ENCODE data around the gene R3HDM4. TPM values are rescaled to one million over a fixed set of nuclear protein-coding genes. Genes with fewer than 3 reads are reported as not detected.

R3HDM4 gene
- total RNA-seq, 1 experiment from 2014 or later = 55.8 TPM

DNA sequence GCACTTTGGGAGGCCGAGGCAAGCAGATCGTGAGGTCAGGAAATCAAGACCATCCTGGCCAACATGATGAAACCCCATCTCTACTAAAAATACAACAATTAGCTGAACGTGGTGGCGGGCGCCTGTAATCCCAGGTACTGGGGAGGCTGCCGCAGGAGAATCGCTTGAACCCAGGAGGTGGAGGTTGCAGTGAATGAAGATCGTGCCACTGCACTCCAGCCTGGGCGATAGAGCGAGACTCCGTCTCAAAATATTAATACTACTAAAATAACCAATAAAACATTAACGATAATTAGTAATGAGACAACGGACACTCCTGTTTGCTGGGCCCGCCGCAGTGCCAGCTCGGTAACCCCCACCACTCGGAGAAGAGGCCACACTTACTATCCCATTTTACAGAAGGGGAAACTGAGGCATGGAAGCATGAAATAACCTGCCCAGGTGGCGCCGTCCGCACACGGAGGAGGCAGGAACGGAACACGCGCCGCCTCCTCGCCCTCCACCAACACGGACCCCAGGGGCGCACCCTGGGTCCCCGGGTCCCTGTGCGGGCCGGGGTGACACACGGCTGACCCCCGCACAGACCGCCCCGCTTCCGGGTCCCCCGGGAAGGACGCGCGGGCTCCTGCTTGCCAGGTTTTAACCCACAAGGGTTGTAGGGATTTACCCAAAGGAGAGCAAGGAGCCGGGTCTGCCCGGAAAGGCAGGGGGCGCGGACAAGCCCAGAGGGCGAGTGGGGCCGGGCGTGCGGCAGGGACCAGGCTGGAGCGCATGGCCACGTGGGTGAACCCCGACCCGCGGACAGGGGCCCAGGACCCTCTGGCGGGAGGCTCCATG, 1.6 kb downstream of the R3HDM4 start:
- H3K36me3 ChIP-seq (ENCODE audit: low read depth) = no peaks in the 10 kb centered on the region
- peaks cover 45% of the 10 kb centered on the region; the same call in 1 of the 2 replicates for H3F3A ChIP-seq (ENCODE audit: insufficient read depth, low read depth)
- intact Hi-C loops (cut with micrococcal nuclease; ENCODE audit: unreplicated experiment) = no loop called here
- no peak overlapping the region for H3K27ac ChIP-seq
- ChIA-PET POLR2A (ENCODE audit: unreplicated experiment) (no interaction called here), CTCF (no interaction called here)
- peaks cover 20% of the 10 kb centered on the region for H3K4me1 ChIP-seq (replicated peaks; ENCODE audit: insufficient read depth)
- peaks cover 6% of the 10 kb centered on the region; the same call in 1 of the 2 replicates for H4K20me1 ChIP-seq (ENCODE audit: insufficient read depth)
- DNase-seq = no peak
- no peak overlapping the region for H2AFZ ChIP-seq
- no TSS peak for BruUV-seq (replicated peaks)
- TF ChIP-seq, protein P1, sequence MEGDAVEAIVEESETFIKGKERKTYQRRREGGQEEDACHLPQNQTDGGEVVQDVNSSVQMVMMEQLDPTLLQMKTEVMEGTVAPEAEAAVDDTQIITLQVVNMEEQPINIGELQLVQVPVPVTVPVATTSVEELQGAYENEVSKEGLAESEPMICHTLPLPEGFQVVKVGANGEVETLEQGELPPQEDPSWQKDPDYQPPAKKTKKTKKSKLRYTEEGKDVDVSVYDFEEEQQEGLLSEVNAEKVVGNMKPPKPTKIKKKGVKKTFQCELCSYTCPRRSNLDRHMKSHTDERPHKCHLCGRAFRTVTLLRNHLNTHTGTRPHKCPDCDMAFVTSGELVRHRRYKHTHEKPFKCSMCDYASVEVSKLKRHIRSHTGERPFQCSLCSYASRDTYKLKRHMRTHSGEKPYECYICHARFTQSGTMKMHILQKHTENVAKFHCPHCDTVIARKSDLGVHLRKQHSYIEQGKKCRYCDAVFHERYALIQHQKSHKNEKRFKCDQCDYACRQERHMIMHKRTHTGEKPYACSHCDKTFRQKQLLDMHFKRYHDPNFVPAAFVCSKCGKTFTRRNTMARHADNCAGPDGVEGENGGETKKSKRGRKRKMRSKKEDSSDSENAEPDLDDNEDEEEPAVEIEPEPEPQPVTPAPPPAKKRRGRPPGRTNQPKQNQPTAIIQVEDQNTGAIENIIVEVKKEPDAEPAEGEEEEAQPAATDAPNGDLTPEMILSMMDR (conservative IDR thresholded peaks at IDR 0.05) = no peak
- no peak for TF ChIP-seq EZH2 (IDR thresholded peaks at IDR 0.05; ENCODE audit: low read depth)
- peaks cover 46% of the 10 kb centered on the region for H3K79me2 ChIP-seq (ENCODE audit: low read depth)
- H3K4me2 ChIP-seq = no peak overlapping the region
- H3K9me3 ChIP-seq (ENCODE audit: insufficient read depth, low read depth) = no peaks in the 10 kb centered on the region
- no peak overlapping the region for H3K4me3 ChIP-seq
- no peaks in the 10 kb centered on the region for H3K9me2 ChIP-seq (ENCODE audit: insufficient read depth)
- H3K27me3 ChIP-seq (ENCODE audit: insufficient read depth, low read depth) = no peaks in the 10 kb centered on the region

DNA sequence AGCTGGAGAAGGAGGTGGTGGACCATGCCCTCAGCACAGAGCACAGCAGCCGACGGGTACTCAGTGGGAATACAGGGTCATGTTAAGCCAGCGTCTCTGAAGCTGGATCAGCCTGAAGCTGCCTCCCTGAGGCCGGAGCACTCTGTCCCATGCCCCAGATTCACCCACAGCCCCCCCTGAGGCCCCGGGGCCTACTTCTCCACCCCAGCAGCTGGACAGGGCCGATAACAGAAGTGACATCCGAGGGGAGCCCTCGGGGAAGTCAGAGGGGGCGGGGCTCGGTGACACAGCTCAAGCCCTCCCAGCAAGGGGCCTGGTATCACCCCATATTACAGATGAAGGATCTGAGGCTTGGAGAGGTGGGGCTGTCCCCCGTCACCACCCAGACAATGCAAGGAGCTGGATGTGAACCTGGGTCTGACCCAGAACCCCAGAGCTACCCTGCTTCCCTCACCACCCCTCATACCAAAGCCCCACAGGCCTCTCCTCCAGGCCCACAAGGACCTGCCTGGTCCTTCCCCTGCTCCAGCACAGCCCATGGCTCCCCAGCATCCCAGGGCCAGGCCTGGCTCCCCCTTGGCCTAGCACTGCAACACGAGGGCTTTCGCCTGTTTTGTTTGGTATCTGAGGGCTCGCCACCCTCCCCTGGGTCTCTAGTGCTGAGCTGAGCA, 5.7 kb downstream of the R3HDM4 start:
- Histone ChIP-seq H3K4me2 (no peak overlapping the region), H2AFZ (no peak overlapping the region), H3K27me3 (ENCODE audit: insufficient read depth, low read depth) (no peaks in the 10 kb centered on the region), H3K4me3 (no peak overlapping the region), H3F3A (ENCODE audit: insufficient read depth, low read depth) (peaks cover 30% of the 10 kb centered on the region; the same call in 1 of the 2 replicates), H3K27ac (no peak overlapping the region), H4K20me1 (ENCODE audit: insufficient read depth) (peaks cover 31% of the 10 kb centered on the region; the same call in 1 of the 2 replicates), H3K9me3 (ENCODE audit: insufficient read depth, low read depth) (no peaks in the 10 kb centered on the region), H3K79me2 (ENCODE audit: low read depth) (peaks cover 47% of the 10 kb centered on the region), H3K9me2 (ENCODE audit: insufficient read depth) (no peaks in the 10 kb centered on the region), H3K4me1 (replicated peaks; ENCODE audit: insufficient read depth) (peaks cover 17% of the 10 kb centered on the region), H3K36me3 (ENCODE audit: low read depth) (no peaks in the 10 kb centered on the region)
- BruUV-seq (replicated peaks) = no TSS peak
- ChIA-PET CTCF (no interaction called here), POLR2A (ENCODE audit: unreplicated experiment) (no interaction called here)
- intact Hi-C loops (cut with micrococcal nuclease; ENCODE audit: unreplicated experiment) = no loop called here
- DNase-seq = no peak
- TF ChIP-seq EZH2 (IDR thresholded peaks at IDR 0.05; ENCODE audit: low read depth) = no peak

DNA sequence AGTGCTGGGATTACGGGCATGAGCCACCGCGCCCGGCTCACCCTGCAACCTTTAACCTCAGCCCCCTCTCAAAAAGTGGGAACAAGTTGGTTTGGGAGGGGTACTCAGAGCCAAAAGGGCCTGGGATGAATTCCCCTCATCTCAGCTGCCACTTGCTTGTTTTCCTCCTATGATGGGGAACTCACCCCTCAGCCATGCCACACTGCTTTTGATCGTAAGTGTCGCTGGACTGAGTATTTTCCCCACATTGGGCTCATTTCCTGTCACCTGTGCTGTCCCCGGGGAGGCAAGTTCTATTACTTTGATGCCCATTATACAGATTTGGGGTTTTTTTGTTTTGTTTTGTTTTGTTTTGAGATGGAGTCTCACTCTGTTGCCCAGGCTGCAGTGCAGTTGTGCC, 6.5 kb downstream of the R3HDM4 start:
- H2AFZ ChIP-seq = no peak overlapping the region
- ChIA-PET POLR2A (ENCODE audit: unreplicated experiment) (interaction anchor here (0.7 kb wide), 1 partner anchor 28 kb away, joined by 12 read pairs; no protein-coding TSS in a partner anchor), CTCF (interaction anchor here (0.7 kb wide), 1 partner anchor 9 kb away, joined by 9 read pairs; no protein-coding TSS in a partner anchor)
- no TSS peak for BruUV-seq (replicated peaks)
- H3K9me3 ChIP-seq (ENCODE audit: insufficient read depth, low read depth) = no peaks in the 10 kb centered on the region
- intact Hi-C loops (cut with micrococcal nuclease; ENCODE audit: unreplicated experiment) = no loop called here
- no peak overlapping the region for H3K27ac ChIP-seq
- peaks cover 44% of the 10 kb centered on the region for H3K79me2 ChIP-seq (ENCODE audit: low read depth)
- H3K4me3 ChIP-seq = no peak overlapping the region
- H3K36me3 ChIP-seq (ENCODE audit: low read depth) = no peaks in the 10 kb centered on the region
- TF ChIP-seq EZH2 (IDR thresholded peaks at IDR 0.05; ENCODE audit: low read depth) = no peak
- TF ChIP-seq, protein P1 (conservative IDR thresholded peaks at IDR 0.05) = no peak
- no peak overlapping the region for H3K4me2 ChIP-seq
- no peaks in the 10 kb centered on the region for H3K9me2 ChIP-seq (ENCODE audit: insufficient read depth)
- H4K20me1 ChIP-seq (ENCODE audit: insufficient read depth) = peaks cover 31% of the 10 kb centered on the region; the same call in 1 of the 2 replicates
- peaks cover 28% of the 10 kb centered on the region; the same call in 1 of the 2 replicates for H3F3A ChIP-seq (ENCODE audit: insufficient read depth, low read depth)
- H3K4me1 ChIP-seq (replicated peaks; ENCODE audit: insufficient read depth) = peaks cover 17% of the 10 kb centered on the region
- H3K27me3 ChIP-seq (ENCODE audit: insufficient read depth, low read depth) = no peaks in the 10 kb centered on the region
- DNase-seq = no peak

All from PC-9 (cell line).